ENCODE measurements around the gene FANCC. TPM values are rescaled to one million over a fixed set of nuclear protein-coding genes. Genes with fewer than 3 reads are reported as not detected.

Gene FANCC
- total and polyA plus RNA-seq, 2 of the 8 experiments (the other 6 are each of a cell fraction or from before 2014, with no cell fraction given): 7.8 to 15.2 TPM

DNA sequence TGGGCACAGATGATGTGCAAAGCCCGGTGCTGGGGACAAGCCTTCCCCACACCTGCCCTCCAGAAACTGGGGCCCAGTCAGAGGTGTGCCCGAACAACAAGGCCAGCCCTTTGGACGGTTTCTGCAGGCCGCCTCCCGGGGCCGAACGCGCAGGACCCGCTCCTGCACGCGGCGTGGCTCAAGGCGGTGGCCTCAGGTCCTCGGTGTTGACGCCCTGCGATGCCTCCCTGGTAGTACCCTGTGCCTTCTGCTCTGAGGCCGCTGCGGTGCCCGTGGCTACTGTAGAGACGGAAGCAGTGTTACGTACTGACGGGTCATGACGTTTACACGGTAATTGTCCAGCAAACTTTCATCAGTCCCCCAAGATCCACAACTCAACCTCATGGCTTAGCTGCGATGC lies 33.5 kb upstream of the FANCC start:
- ChIA-PET CTCF (ENCODE audit: partially characterized antibody) (interaction anchor here (0.6 to 2.5 kb wide), 5 partner anchors 10 to 650 kb away, joined by 3 to 9 read pairs (median 4); no protein-coding TSS in a partner anchor), POLR2A (ENCODE audit: partially characterized antibody) (no interaction called here)
- H3K23ac ChIP-seq (ENCODE audit: insufficient read length): no peak overlapping the region
- H3K4me1 ChIP-seq (replicated peaks in 1 of 4; ENCODE audit: control insufficient read depth in 3 of 4, insufficient read depth in 4 of 4, low read length in 3 of 4): peaks cover 0 to 3% (median 1%) of the 10 kb centered on the region in 4 experiments; a peak in 4 of 7 replicates
- no peak overlapping the region for H2BK120ac ChIP-seq (replicated peaks; ENCODE audit: low read depth, low read length)
- no peak overlapping the region for H4K5ac ChIP-seq (ENCODE audit: insufficient read length, low read depth, low read length)
- no peak overlapping the region for H2AK5ac ChIP-seq (ENCODE audit: low read depth, low read length)
- H4K91ac ChIP-seq (replicated peaks; ENCODE audit: insufficient read length, low read length): peak overlapping the region; percentile 46
- no peak overlapping the region for H3K56ac ChIP-seq (replicated peaks; ENCODE audit: insufficient read length, low read depth, low read length)
- H3K18ac ChIP-seq (ENCODE audit: extremely low read depth, low read length): no peak overlapping the region
- H4K8ac ChIP-seq (ENCODE audit: extremely low read depth, insufficient read depth, low read length): no peak overlapping the region; the same call in 1 of the 2 replicates
- H3K4me2 ChIP-seq (ENCODE audit: insufficient read depth in 1 of 2, low read depth in 2 of 2, low read length in 2 of 2): no peak overlapping the region
- FAIRE-seq (no peak), DNase-seq (ENCODE audit: low read depth in 1 of 2, low spot score in 2 of 2) (peak in 1 of 2 experiments; percentile 35)
- no peak overlapping the region for H3K9ac ChIP-seq (replicated peaks in 1 of 4; ENCODE audit: extremely low read depth in 1 of 4, low read depth in 3 of 4, low read length in 3 of 4)
- H3K36me3 ChIP-seq (ENCODE audit: control insufficient read depth in 2 of 4, insufficient read depth in 4 of 4, low read length in 3 of 4): no peaks in the 10 kb centered on the region
- H2BK12ac ChIP-seq (ENCODE audit: low read depth, low read length): no peak overlapping the region; the same call in 1 of the 2 replicates
- no peak overlapping the region for H2AFZ ChIP-seq (ENCODE audit: low read length)
- H3K27ac ChIP-seq (ENCODE audit: low read depth, low read length): no peak overlapping the region
- no peaks in the 10 kb centered on the region for H3K9me3 ChIP-seq (ENCODE audit: insufficient read depth in 2 of 2, low read depth in 1 of 2, low read length in 1 of 2)
- H4K20me1 ChIP-seq (replicated peaks in 1 of 2; ENCODE audit: control insufficient read depth in 1 of 2, insufficient read depth in 2 of 2, low read length in 2 of 2): no peaks in the 10 kb centered on the region
- H3K27me3 ChIP-seq (replicated peaks in 1 of 4; ENCODE audit: control insufficient read depth in 3 of 4, extremely low read depth in 1 of 4, insufficient read depth in 3 of 4, low read length in 3 of 4): peaks cover 12 to 37% (median 34%) of the 10 kb centered on the region in 4 experiments; a peak in 6 of 7 replicates
- H2BK20ac ChIP-seq (ENCODE audit: low read length): no peak overlapping the region
- H3K4ac ChIP-seq (replicated peaks; ENCODE audit: insufficient read length, low read depth, low read length): no peak overlapping the region
- H2BK5ac ChIP-seq (ENCODE audit: low read depth, low read length): no peak overlapping the region
- H2BK15ac ChIP-seq (ENCODE audit: low read length): 0 out of 2 replicates have a peak overlapping the region, but pooled peaks have one; percentile 81
- no peaks in the 10 kb centered on the region for H3K79me2 ChIP-seq (ENCODE audit: control insufficient read depth in 1 of 2, insufficient read depth in 2 of 2, low read length in 2 of 2)
- WGBS, 2 experiments (ENCODE audit: extremely low coverage in 1 of 2, insufficient coverage in 1 of 2, insufficient read length in 1 of 2, insufficient replicate concordance in 2 of 2, low coverage in 1 of 2, low lambda C conversion rate in 2 of 2, missing lambda C conversion rate in 1 of 2): 91% methylated on average over 25 of the region's 25 CpGs; no CpG with 5 or more reads in 1 of the 2 experiments
- H3K79me1 ChIP-seq (ENCODE audit: low read depth, low read length): no peaks in the 10 kb centered on the region
- H3K23me2 ChIP-seq (ENCODE audit: low read depth, low read length): peaks cover 12% of the 10 kb centered on the region
- no peak overlapping the region for H3K14ac ChIP-seq (ENCODE audit: insufficient read length)
- H3K4me3 ChIP-seq (ENCODE audit: extremely low read depth in 1 of 4, insufficient read depth in 2 of 4, low read depth in 3 of 4, low read length in 4 of 4): no peak overlapping the region
- no peak for TF ChIP-seq RBBP5 (IDR thresholded peaks at IDR 0.05; ENCODE audit: borderline replicate concordance, low read depth, low read length)
- no peak for TF ChIP-seq BACH1 (IDR thresholded peaks at IDR 0.05; ENCODE audit: low read length)
- TF ChIP-seq RXRA (IDR thresholded peaks at IDR 0.05; ENCODE audit: insufficient read depth, low read depth, low read length): no peak
